Measurements from ENCODE around the gene NUP210L. TPM values are rescaled to one million over a fixed set of nuclear protein-coding genes. Genes with fewer than 3 reads are reported as not detected.

Gene NUP210L
- total RNA-seq, 2 experiments from 2014 or later: 0.03 to 0.06 TPM

DNA sequence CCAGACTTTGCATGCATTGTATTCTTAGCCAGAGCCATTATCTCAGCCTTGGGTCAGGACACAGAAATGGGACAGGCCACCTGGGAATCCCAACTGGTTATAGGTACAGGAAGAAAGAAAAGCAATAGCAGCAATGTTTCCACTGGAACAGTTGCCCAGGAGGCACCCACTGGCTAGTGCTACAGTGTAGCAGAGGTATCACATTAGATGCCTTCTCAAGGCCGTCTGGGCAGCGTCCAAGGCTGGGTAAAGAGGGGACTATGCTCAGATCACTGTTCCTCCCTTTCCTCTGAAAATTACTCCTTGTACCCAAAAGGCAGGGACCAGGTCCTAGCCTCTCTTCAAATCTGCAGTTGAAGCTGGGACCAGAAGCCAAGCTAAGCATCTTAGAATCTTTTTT lies 184.5 kb downstream of the NUP210L start:
- Histone ChIP-seq H3K4me2 (ENCODE audit: low read length) (no peak overlapping the region), H2AFZ (ENCODE audit: low read length) (no peak overlapping the region), H3K9me2 (ENCODE audit: insufficient read depth, low read length) (no peaks in the 10 kb centered on the region), H4K20me1 (ENCODE audit: insufficient read depth, low read length) (no peaks in the 10 kb centered on the region), H3K79me2 (ENCODE audit: insufficient read depth, low read depth, low read length) (peaks cover 25% of the 10 kb centered on the region; the same call in 1 of the 2 replicates), H3K4me1 (ENCODE audit: insufficient read depth, low read length, poor library complexity, severe bottlenecking) (peaks cover 30% of the 10 kb centered on the region), H3K9me3 (ENCODE audit: low read length) (no peaks in the 10 kb centered on the region), H3K27ac (ENCODE audit: low read depth, low read length, poor library complexity, severe bottlenecking) (no peak overlapping the region), H3K4me3 (ENCODE audit: low read depth, low read length, poor library complexity, severe bottlenecking) (no peak overlapping the region), H3K36me3 (ENCODE audit: insufficient read depth, low read length) (peaks cover 37% of the 10 kb centered on the region)
- intact Hi-C loops (cut with micrococcal nuclease; ENCODE audit: unreplicated experiment): no loop called here
- POLR2A ChIA-PET: interaction anchor here (0.7 kb wide), 1 partner anchor 14 kb away, joined by 3 read pairs; no protein-coding TSS in a partner anchor
- no peak for DNase-seq (ENCODE audit: low spot score)
- TF ChIP-seq EZH2phosphoT487 (IDR thresholded peaks at IDR 0.05; ENCODE audit: borderline replicate concordance, low read depth, low read length): no peak
- BruUV-seq (replicated peaks): no TSS peak
- CTCF ChIA-PET (ENCODE audit: unreplicated experiment): no interaction called here

DNA sequence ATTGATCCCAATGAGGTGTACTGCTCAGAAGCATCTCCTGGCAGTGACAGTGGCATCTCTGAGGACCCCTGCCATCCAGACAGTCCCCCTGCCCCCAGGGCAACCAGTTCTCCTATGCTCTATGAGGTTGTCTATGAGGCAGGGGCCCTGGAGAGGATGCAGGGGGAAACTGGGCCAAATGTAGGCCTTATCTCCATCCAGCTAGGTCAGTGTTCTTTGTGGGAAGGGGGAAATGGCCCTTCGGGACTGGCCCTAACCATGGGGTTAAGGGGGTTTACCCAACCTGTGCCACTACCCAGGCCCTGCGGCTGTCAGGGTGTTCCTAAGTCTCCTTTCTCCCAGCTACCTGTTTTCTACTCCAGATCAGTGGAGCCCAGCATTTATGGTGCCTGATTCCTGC lies 185.9 kb downstream of the NUP210L start:
- no peak for TF ChIP-seq EZH2phosphoT487 (IDR thresholded peaks at IDR 0.05; ENCODE audit: borderline replicate concordance, low read depth, low read length)
- TF ChIP-seq, protein P1, sequence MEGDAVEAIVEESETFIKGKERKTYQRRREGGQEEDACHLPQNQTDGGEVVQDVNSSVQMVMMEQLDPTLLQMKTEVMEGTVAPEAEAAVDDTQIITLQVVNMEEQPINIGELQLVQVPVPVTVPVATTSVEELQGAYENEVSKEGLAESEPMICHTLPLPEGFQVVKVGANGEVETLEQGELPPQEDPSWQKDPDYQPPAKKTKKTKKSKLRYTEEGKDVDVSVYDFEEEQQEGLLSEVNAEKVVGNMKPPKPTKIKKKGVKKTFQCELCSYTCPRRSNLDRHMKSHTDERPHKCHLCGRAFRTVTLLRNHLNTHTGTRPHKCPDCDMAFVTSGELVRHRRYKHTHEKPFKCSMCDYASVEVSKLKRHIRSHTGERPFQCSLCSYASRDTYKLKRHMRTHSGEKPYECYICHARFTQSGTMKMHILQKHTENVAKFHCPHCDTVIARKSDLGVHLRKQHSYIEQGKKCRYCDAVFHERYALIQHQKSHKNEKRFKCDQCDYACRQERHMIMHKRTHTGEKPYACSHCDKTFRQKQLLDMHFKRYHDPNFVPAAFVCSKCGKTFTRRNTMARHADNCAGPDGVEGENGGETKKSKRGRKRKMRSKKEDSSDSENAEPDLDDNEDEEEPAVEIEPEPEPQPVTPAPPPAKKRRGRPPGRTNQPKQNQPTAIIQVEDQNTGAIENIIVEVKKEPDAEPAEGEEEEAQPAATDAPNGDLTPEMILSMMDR (conservative IDR thresholded peaks at IDR 0.05; ENCODE audit: low read length): no peak
- no TSS peak for BruUV-seq (replicated peaks)
- Histone ChIP-seq H3K36me3 (ENCODE audit: insufficient read depth, low read length) (peaks cover 25% of the 10 kb centered on the region), H3K27ac (ENCODE audit: low read depth, low read length, poor library complexity, severe bottlenecking) (peak overlapping the region; percentile 89), H3K4me3 (ENCODE audit: low read depth, low read length, poor library complexity, severe bottlenecking) (peak overlapping the region; percentile 78), H3K79me2 (ENCODE audit: insufficient read depth, low read depth, low read length) (peaks cover 34% of the 10 kb centered on the region; the same call in 1 of the 2 replicates), H2AFZ (ENCODE audit: low read length) (0 out of 2 replicates have a peak overlapping the region, but pooled peaks have one; percentile 77), H3K9me2 (ENCODE audit: insufficient read depth, low read length) (no peaks in the 10 kb centered on the region), H3K4me2 (ENCODE audit: low read length) (peak overlapping the region; percentile 100), H3K4me1 (ENCODE audit: insufficient read depth, low read length, poor library complexity, severe bottlenecking) (peaks cover 38% of the 10 kb centered on the region), H4K20me1 (ENCODE audit: insufficient read depth, low read length) (no peaks in the 10 kb centered on the region), H3K9me3 (ENCODE audit: low read length) (no peaks in the 10 kb centered on the region)
- intact Hi-C loops (cut with micrococcal nuclease; ENCODE audit: unreplicated experiment): no loop called here
- ChIA-PET POLR2A (interaction anchor here (0.9 to 4.7 kb wide), 3 partner anchors 8 to 189 kb away, joined by 4 to 54 read pairs (median 19); partner anchors contain the start of genes DENND4B and JTB), CTCF (ENCODE audit: unreplicated experiment) (no interaction called here)
- DNase-seq (ENCODE audit: low spot score): no peak

- CTCF ChIA-PET (ENCODE audit: unreplicated experiment): no interaction called here
- Histone ChIP-seq H3K27ac (ENCODE audit: low read depth, low read length, poor library complexity, severe bottlenecking) (peak overlapping the region; percentile 89), H3K4me1 (ENCODE audit: insufficient read depth, low read length, poor library complexity, severe bottlenecking) (peaks cover 40% of the 10 kb centered on the region), H3K4me3 (ENCODE audit: low read depth, low read length, poor library complexity, severe bottlenecking) (peak overlapping the region; percentile 78), H3K4me2 (ENCODE audit: low read length) (peak overlapping the region; percentile 100), H2AFZ (ENCODE audit: low read length) (peak overlapping the region; percentile 77; the same call in 1 of the 2 replicates), H3K9me3 (ENCODE audit: low read length) (no peaks in the 10 kb centered on the region), H4K20me1 (ENCODE audit: insufficient read depth, low read length) (no peaks in the 10 kb centered on the region), H3K79me2 (ENCODE audit: insufficient read depth, low read depth, low read length) (peaks cover 35% of the 10 kb centered on the region; the same call in 1 of the 2 replicates), H3K9me2 (ENCODE audit: insufficient read depth, low read length) (no peaks in the 10 kb centered on the region), H3K36me3 (ENCODE audit: insufficient read depth, low read length) (peaks cover 19% of the 10 kb centered on the region)
- DNase-seq (ENCODE audit: low spot score): no peak
- TF ChIP-seq, protein P1 (conservative IDR thresholded peaks at IDR 0.05; ENCODE audit: low read length): no peak
- TF ChIP-seq EZH2phosphoT487 (IDR thresholded peaks at IDR 0.05; ENCODE audit: borderline replicate concordance, low read depth, low read length): no peak
- POLR2A ChIA-PET: interaction anchor here (0.9 to 4.7 kb wide), 3 partner anchors 8 to 189 kb away, joined by 4 to 54 read pairs (median 19); partner anchors contain the start of genes DENND4B and JTB
- intact Hi-C loops (cut with micrococcal nuclease; ENCODE audit: unreplicated experiment): no loop called here
- BruUV-seq (replicated peaks): no TSS peak
These were observed 186.5 kb downstream of the NUP210L start for GRCh38 chr1:153968408-153968807.
